Trophoblast cell (in vitro differentiated cells and primary cell): ENCODE measurements around the gene PTPN23.
A peak's percentile ranks its signal among the peaks of the same experiment; 100 is the strongest.

Experiments
- DNase-seq, 2 donors: peaks; one replicate each; pipeline ENCODE4 v3.0.0-alpha.2; 2016
- H2AFZ ChIP-seq: 2 replicates; pipeline ENCODE4 v1.6.1; 2013; ENCODE audit warnings: low read length, moderate library complexity, mild to moderate bottlenecking; ENCODE audit not compliant: insufficient read depth, poor library complexity
- H2AK5ac ChIP-seq: 2 replicates; pipeline ENCODE4 v1.6.1; 2013; ENCODE audit warnings: mild to moderate bottlenecking, low read length
- H2BK120ac ChIP-seq: 2 replicates; pipeline ENCODE4 v1.6.1; 2013; ENCODE audit warnings: low read length, mild to moderate bottlenecking, moderate library complexity; ENCODE audit not compliant: insufficient read depth, poor library complexity
- H2BK12ac ChIP-seq: 2 replicates; pipeline ENCODE4 v1.6.1; 2013; ENCODE audit warnings: mild to moderate bottlenecking, low read length, moderate library complexity
- H2BK5ac ChIP-seq: 2 replicates; pipeline ENCODE4 v1.6.1; 2013; ENCODE audit warnings: low read length, low read depth, moderate library complexity, mild to moderate bottlenecking; ENCODE audit not compliant: poor library complexity
- H3K14ac ChIP-seq: 2 replicates; pipeline ENCODE4 v1.6.1; 2013; ENCODE audit warnings: mild to moderate bottlenecking, low read length
- H3K18ac ChIP-seq: 2 replicates; pipeline ENCODE4 v1.6.1; 2013; ENCODE audit warnings: mild to moderate bottlenecking, low read length
- H3K23ac ChIP-seq: 2 replicates; pipeline ENCODE4 v1.6.1; 2013; ENCODE audit warnings: low read length
- H3K27ac ChIP-seq: 2 replicates; pipeline ENCODE4 v1.5.1; 2013; ENCODE audit warnings: low read depth, mild to moderate bottlenecking, inconsistent platforms, low read length, moderate library complexity
- H3K27me3 ChIP-seq: 2 replicates; pipeline ENCODE4 v1.6.1; 2013; ENCODE audit warnings: inconsistent platforms, mild to moderate bottlenecking, low read length, moderate library complexity; ENCODE audit not compliant: insufficient read depth
- H3K36me3 ChIP-seq, 2 experiments: 1 replicate in 1 of 2; 2 replicates in 1 of 2; pipeline ENCODE4 v1.6.1; 2013; ENCODE audit warnings: low read length in 2 of 2, mild to moderate bottlenecking in 2 of 2, moderate library complexity in 1 of 2; ENCODE audit not compliant: insufficient read depth in 2 of 2, control insufficient read depth in 1 of 2
- H3K4ac ChIP-seq: 2 replicates; pipeline ENCODE4 v1.6.1; 2013; ENCODE audit warnings: low read depth, mild to moderate bottlenecking, low read length, moderate library complexity
- H3K4me1 ChIP-seq, 2 experiments: 1 replicate in 1 of 2; 2 replicates in 1 of 2; pipeline ENCODE4 v1.6.1; 2013; ENCODE audit warnings: low read length in 2 of 2, mild to moderate bottlenecking in 2 of 2, moderate library complexity in 1 of 2; ENCODE audit not compliant: insufficient read depth in 2 of 2, control insufficient read depth in 1 of 2
- H3K4me2 ChIP-seq: 2 replicates; pipeline ENCODE4 v1.6.1; 2013; ENCODE audit warnings: inconsistent platforms, mild to moderate bottlenecking, low read length, moderate library complexity
- H3K4me3 ChIP-seq: 2 replicates; pipeline ENCODE4 v1.5.1; 2013; ENCODE audit warnings: mild to moderate bottlenecking, low read depth, low read length, inconsistent platforms
- H3K79me1 ChIP-seq: one replicate; pipeline ENCODE4 v1.6.1; 2013; ENCODE audit warnings: low read length
- H3K79me2 ChIP-seq: 2 replicates; pipeline ENCODE4 v1.6.1; 2013; ENCODE audit warnings: low read length, mild to moderate bottlenecking; ENCODE audit not compliant: control insufficient read depth, insufficient read depth, poor library complexity
- H3K9ac ChIP-seq: 2 replicates; pipeline ENCODE4 v1.6.1; 2013; ENCODE audit warnings: mild to moderate bottlenecking, low read length
- H3K9me3 ChIP-seq: 2 replicates; pipeline ENCODE4 v1.6.1; 2013; ENCODE audit warnings: low read depth, mild to moderate bottlenecking, control low read depth, inconsistent platforms, low read length; ENCODE audit not compliant: insufficient read depth
- H4K12ac ChIP-seq: 2 replicates; pipeline ENCODE4 v1.6.1; 2013; ENCODE audit warnings: low read depth, mild to moderate bottlenecking, low read length, moderate library complexity
- H4K8ac ChIP-seq: 2 replicates; pipeline ENCODE4 v1.6.1; 2013; ENCODE audit warnings: low read depth, mild to moderate bottlenecking, low read length, moderate library complexity
- H4K91ac ChIP-seq: one replicate; pipeline ENCODE4 v1.6.1; 2013; ENCODE audit warnings: low read depth, mild to moderate bottlenecking, low read length, moderate library complexity
- WGBS: extraction: QIAGEN DNeasy Blood & Tissue Kit; methylation state at CpG from one replicate; pipeline ENCODE4 v1.1.7; 2013; ENCODE audit warnings: missing lambda C conversion rate; ENCODE audit not compliant: insufficient read length, insufficient coverage; ENCODE audit errors: extremely low coverage; 5-methylcytosine and 5-hydroxymethylcytosine counted together

PTPN23 gene

DNA sequence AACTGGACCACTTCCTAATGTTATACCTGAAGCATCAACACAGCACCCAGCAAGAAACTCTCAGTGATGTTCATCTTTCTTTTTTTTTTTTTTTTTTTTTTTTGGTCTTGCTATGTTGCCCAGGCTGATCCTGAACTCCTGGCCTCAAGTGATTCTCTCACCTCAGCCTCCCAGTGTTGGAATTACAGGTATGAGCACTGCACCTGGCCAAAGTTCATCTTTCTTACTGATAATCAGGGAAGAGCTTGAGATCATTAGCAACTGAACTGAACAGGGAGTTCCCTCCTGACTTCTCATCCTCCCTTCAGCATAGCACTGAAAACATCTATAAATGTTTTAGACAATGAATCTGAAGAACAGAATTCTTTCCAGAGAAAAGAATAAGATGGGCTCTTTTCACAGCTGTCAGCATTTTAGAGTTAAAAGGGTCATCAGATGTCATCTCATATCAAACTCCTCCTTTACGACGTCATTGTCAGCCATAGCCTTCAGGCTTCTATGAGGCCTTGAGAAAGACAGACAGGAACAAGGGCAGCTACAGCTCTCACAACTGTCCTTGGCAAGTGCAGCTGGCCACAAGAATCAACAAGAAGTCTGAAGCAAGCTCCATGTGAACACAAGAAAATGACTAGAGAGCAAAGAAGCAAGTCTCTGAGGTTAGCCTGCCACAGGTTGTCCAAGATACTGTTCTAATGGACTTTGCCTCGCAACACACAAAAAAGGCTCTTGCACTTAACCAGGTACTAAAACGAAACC is 61.2 kb downstream of the PTPN23 start:
- no CpG with 5 or more reads among the region's 4 CpGs for WGBS

DNA sequence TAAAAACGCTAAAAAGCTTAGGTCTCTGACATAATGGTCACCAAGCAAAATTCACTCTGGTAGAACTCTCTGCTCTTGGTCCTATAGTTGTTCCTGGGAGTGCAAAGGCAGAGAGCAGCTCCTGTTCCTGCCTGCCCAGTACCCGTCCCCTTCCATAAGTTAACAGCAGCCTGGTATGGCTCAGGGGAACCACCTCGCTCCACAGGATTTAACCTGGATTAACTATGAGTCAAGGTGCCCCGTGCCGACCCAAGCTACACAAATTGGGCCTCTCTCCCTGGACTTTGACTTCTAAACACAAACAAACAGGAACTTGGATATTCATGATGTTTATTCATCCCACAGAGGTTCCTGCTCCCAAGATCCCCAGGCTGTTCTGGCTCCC is 62.8 kb downstream of the PTPN23 start:
- H3K27me3 ChIP-seq, result no peaks in the 10 kb centered on the region
- no peak overlapping the region for H3K4me3 ChIP-seq
- no peaks in the 10 kb centered on the region for H3K79me1 ChIP-seq
- H4K91ac ChIP-seq, result peak overlapping the region; percentile 63
- no peaks in the 10 kb centered on the region for H3K79me2 ChIP-seq
- H3K4me1 ChIP-seq, result peaks cover 3 to 5% of the 10 kb centered on the region in 2 experiments
- no peak overlapping the region for H4K12ac ChIP-seq
- no peak overlapping the region for H3K23ac ChIP-seq
- no peak overlapping the region for H3K4ac ChIP-seq
- H2BK5ac ChIP-seq, result peak overlapping the region; percentile 11
- no peak overlapping the region for H3K27ac ChIP-seq
- no peak overlapping the region for H4K8ac ChIP-seq
- DNase-seq, result peak in 1 of 2 donors; percentile 28
- peak overlapping the region; percentile 35 for H3K9ac ChIP-seq
- H3K4me2 ChIP-seq, result no peak overlapping the region
- no peak overlapping the region for H2AFZ ChIP-seq
- H3K36me3 ChIP-seq, result peaks cover 8% of the 10 kb centered on the region in 2 experiments
- peak overlapping the region; percentile 34 for H3K14ac ChIP-seq
- no peak overlapping the region for H2BK120ac ChIP-seq
- no peaks in the 10 kb centered on the region for H3K9me3 ChIP-seq
- H2AK5ac ChIP-seq, result no peak overlapping the region
- H3K18ac ChIP-seq, result no peak overlapping the region
- WGBS, result no CpG with 5 or more reads among the region's 5 CpGs
- no peak overlapping the region for H2BK12ac ChIP-seq

More for the DNA sequence above, 61.2 kb downstream of the PTPN23 start:
- peak; percentile 50 to 72 for DNase-seq
- peaks cover 8% of the 10 kb centered on the region in 2 experiments for H3K36me3 ChIP-seq
- H3K18ac ChIP-seq, result no peak overlapping the region
- H3K27me3 ChIP-seq, result no peaks in the 10 kb centered on the region
- H2BK12ac ChIP-seq, result no peak overlapping the region
- no peak overlapping the region for H3K14ac ChIP-seq
- no peak overlapping the region for H4K12ac ChIP-seq
- H2AFZ ChIP-seq, result no peak overlapping the region
- no peaks in the 10 kb centered on the region for H3K79me1 ChIP-seq
- no peak overlapping the region for H4K91ac ChIP-seq
- H3K4me1 ChIP-seq, result peaks cover 3 to 5% of the 10 kb centered on the region in 2 experiments
- H3K4me2 ChIP-seq, result no peak overlapping the region
- H3K23ac ChIP-seq, result no peak overlapping the region
- no peak overlapping the region for H4K8ac ChIP-seq
- H2BK120ac ChIP-seq, result no peak overlapping the region
- no peak overlapping the region for H3K4ac ChIP-seq
- no peaks in the 10 kb centered on the region for H3K79me2 ChIP-seq
- no peak overlapping the region for H3K27ac ChIP-seq
- H3K9me3 ChIP-seq, result no peaks in the 10 kb centered on the region
- H2BK5ac ChIP-seq, result no peak overlapping the region
- no peak overlapping the region for H3K9ac ChIP-seq
- no peak overlapping the region for H2AK5ac ChIP-seq
- H3K4me3 ChIP-seq, result no peak overlapping the region

DNA sequence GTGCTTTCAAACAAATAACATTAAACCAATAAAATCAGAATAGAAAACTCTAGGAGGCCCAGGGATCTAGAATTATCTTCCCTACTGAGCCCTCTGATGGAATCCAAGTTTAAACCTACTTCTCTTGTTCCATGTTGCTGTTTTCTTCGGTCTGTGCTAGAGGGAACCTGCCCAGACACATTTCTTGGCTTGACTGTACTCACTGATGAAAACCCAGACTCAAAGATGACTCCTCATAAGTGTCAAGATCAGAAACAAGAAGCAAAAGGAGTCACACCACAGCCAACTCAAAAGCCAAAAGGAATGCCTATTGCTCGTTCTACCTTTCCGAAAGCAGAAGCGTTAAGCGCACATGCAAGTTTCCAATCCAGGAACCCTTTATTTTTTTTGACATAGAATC is 63.3 kb downstream of the PTPN23 start:
- DNase-seq, result no peak
- H3K4me2 ChIP-seq, result no peak overlapping the region
- no peak overlapping the region for H4K12ac ChIP-seq
- no peaks in the 10 kb centered on the region for H3K9me3 ChIP-seq
- peaks cover 3 to 5% of the 10 kb centered on the region in 2 experiments for H3K4me1 ChIP-seq
- H4K8ac ChIP-seq, result no peak overlapping the region
- no peak overlapping the region for H3K14ac ChIP-seq
- no peak overlapping the region for H2BK12ac ChIP-seq
- no peak overlapping the region for H3K4ac ChIP-seq
- H3K27ac ChIP-seq, result no peak overlapping the region
- H4K91ac ChIP-seq, result no peak overlapping the region
- no peaks in the 10 kb centered on the region for H3K79me1 ChIP-seq
- no peak overlapping the region for H3K4me3 ChIP-seq
- no peaks in the 10 kb centered on the region for H3K27me3 ChIP-seq
- no peak overlapping the region for H3K18ac ChIP-seq
- H2BK5ac ChIP-seq, result no peak overlapping the region
- no CpG with 5 or more reads among the region's 5 CpGs for WGBS
- no peak overlapping the region for H2AFZ ChIP-seq
- no peak overlapping the region for H2BK120ac ChIP-seq
- H3K79me2 ChIP-seq, result no peaks in the 10 kb centered on the region
- H2AK5ac ChIP-seq, result no peak overlapping the region
- no peak overlapping the region for H3K23ac ChIP-seq
- peaks cover 8% of the 10 kb centered on the region in 2 experiments for H3K36me3 ChIP-seq
- H3K9ac ChIP-seq, result no peak overlapping the region

DNA sequence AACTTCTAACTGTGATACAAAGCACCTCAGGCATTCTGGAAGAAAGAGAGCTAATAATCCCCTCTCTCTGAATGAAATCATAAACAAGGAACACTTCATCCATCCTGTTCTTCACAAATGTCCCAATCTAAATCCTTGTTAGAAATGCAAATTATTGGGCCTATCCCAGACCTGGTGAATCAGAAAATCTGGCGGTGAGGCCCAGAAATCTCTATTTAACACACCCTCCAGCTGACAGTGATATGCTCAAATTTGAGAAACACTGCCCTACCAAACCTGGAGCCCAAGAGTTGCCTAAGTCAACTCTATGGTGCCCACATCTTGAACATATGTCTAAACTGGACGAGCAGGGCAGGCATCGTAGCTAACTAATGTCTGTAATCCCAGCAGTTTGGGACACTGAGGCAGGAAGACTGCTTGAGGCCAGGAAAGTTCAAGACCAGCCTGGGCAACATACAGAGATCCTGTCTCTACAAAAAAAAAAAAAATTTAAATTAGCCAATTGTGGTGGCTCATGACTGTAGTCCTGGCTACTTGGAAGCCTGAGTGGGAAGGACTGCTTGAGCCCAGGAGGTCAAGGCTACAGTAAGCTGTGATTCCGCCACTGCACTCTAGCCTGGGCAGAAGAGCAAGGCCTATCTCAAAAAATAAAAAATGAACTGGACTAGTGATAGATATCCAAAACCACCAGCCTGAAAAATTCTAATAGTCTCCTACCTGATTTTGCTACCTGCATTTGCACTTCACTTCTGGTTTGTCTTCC is 71.8 kb downstream of the PTPN23 start:
- no peak overlapping the region for H4K91ac ChIP-seq
- H3K79me1 ChIP-seq, result no peaks in the 10 kb centered on the region
- no peak overlapping the region for H2AFZ ChIP-seq
- no CpG with 5 or more reads among the region's 4 CpGs for WGBS
- DNase-seq, result no peak
- no peak overlapping the region for H2BK5ac ChIP-seq
- no peaks in the 10 kb centered on the region for H3K4me1 ChIP-seq
- H2BK120ac ChIP-seq, result no peak overlapping the region
- H3K9me3 ChIP-seq, result no peaks in the 10 kb centered on the region
- H3K27ac ChIP-seq, result no peak overlapping the region
- no peak overlapping the region for H4K8ac ChIP-seq
- H2BK12ac ChIP-seq, result no peak overlapping the region
- H3K9ac ChIP-seq, result no peak overlapping the region
- H3K14ac ChIP-seq, result no peak overlapping the region
- H2AK5ac ChIP-seq, result no peak overlapping the region
- H3K4me3 ChIP-seq, result no peak overlapping the region
- H4K12ac ChIP-seq, result no peak overlapping the region
- H3K36me3 ChIP-seq, result no peaks in the 10 kb centered on the region
- no peak overlapping the region for H3K23ac ChIP-seq
- H3K4me2 ChIP-seq, result no peak overlapping the region
- H3K79me2 ChIP-seq, result no peaks in the 10 kb centered on the region
- H3K18ac ChIP-seq, result no peak overlapping the region
- H3K4ac ChIP-seq, result no peak overlapping the region
- no peaks in the 10 kb centered on the region for H3K27me3 ChIP-seq
